HepG2 (cell line): ENCODE results near the gene ERMP1. TPM values are rescaled to one million over a fixed set of nuclear protein-coding genes. Genes with fewer than 3 reads are reported as not detected.

Experiments used
- ATAC-seq: fragments of 200-7000 bp; cut with Tn5 transposase; 3 replicates; pipeline ENCODE4 v1.9.1; 2020; ENCODE audit warnings: mild to moderate bottlenecking, moderate library complexity
- BruUV-seq: library from RNA; stranded (reverse); fragments of 400-500 nt; replicated peaks from 2 replicates; lab custom pipeline; 2021; lab: Mats Ljungman, UMichigan
- CTCF ChIA-PET: fragments of 300-600 bp; formaldehyde crosslinking; extraction: SDS; loops from one replicate; lab custom pipeline; 2021; ENCODE audit warnings: low total read pairs, inconsistent platforms, low intra/inter-chr PET ratio; lab: Yijun Ruan, JAX
- POLR2A ChIA-PET: fragments of 350-600 bp; sonication (Branson Sonifier 250); formaldehyde crosslinking; loops from one replicate; lab custom pipeline; 2020; ENCODE audit warnings: antibody characterized with exemption, inconsistent platforms; lab: Yijun Ruan, JAX
- DNase-seq: peaks from one replicate; pipeline ENCODE4 v3.0.0-alpha.2; 2015; ENCODE audit warnings: low spot score
- FAIRE-seq: peaks from 3 replicates; lab custom pipeline; 2011; peaks lifted over from hg19 to GRCh38; lab: Jason Lieb, UNC
- H2AFZ ChIP-seq: one replicate; pipeline ENCODE4 v1.6.1; 2011; ENCODE audit warnings: low read length, inconsistent platforms
- H3K27ac ChIP-seq: fragments of 300-600 bp; 3 replicates; pipeline ENCODE4 v1.8.0; 2011; ENCODE audit warnings: mixed run types, mild to moderate bottlenecking, mixed read lengths, low read length, inconsistent platforms; ENCODE audit not compliant: insufficient read depth; ENCODE audit errors: extremely low read length
- H3K27me3 ChIP-seq, 2 experiments: fragments of 200-600 bp in 1 of 2; 2 replicates in 1 of 2; 3 replicates in 1 of 2; pipeline versions ENCODE4 v1.6.0 to v1.8.0; 2011; ENCODE audit warnings: low read length in 2 of 2, mild to moderate bottlenecking in 2 of 2, moderate library complexity in 2 of 2, inconsistent platforms in 1 of 2; ENCODE audit not compliant: insufficient read depth in 2 of 2, control insufficient read depth in 1 of 2
- H3K36me3 ChIP-seq, 2 experiments: fragments of 200-600 bp in 1 of 2; replicated peaks in 1 of 2; 2 replicates in 1 of 2; 3 replicates in 1 of 2; pipeline versions ENCODE4 v1.5.1 to v1.8.0; 2011; ENCODE audit warnings: low read length in 2 of 2, inconsistent platforms in 1 of 2; ENCODE audit not compliant: insufficient read depth in 2 of 2, control insufficient read depth in 1 of 2
- H3K4me1 ChIP-seq: 2 replicates; pipeline ENCODE4 v1.5.1; 2012; ENCODE audit warnings: low read length, inconsistent platforms; ENCODE audit not compliant: insufficient read depth
- H3K4me2 ChIP-seq: 2 replicates; pipeline ENCODE4 v1.6.0; 2011; ENCODE audit warnings: low read depth, low read length, inconsistent platforms
- H3K4me3 ChIP-seq, 3 experiments: fragments of 200-600 bp in 1 of 3; sonication (generic), shearing (Covaris generic) in 1 of 3; replicated peaks in 1 of 3; 2 replicates each; pipeline ENCODE4 v1.5.1; 2011 to 2016; ENCODE audit warnings: low read length in 3 of 3, inconsistent platforms in 2 of 3, low read depth in 2 of 3, mild to moderate bottlenecking in 2 of 3, control low read depth in 1 of 3, mixed read lengths in 1 of 3; ENCODE audit not compliant: insufficient read depth in 1 of 3
- H3K79me2 ChIP-seq: one replicate; pipeline ENCODE4 v1.6.1; 2011; ENCODE audit warnings: low read length, inconsistent platforms; ENCODE audit not compliant: insufficient read depth
- H3K9ac ChIP-seq: 2 replicates; pipeline ENCODE4 v1.6.0; 2011; ENCODE audit warnings: mild to moderate bottlenecking, low read depth, low read length, inconsistent platforms; ENCODE audit not compliant: insufficient read depth
- H3K9me3 ChIP-seq: 2 replicates; pipeline ENCODE4 v1.5.1; 2012; ENCODE audit warnings: mild to moderate bottlenecking, low read length
- H4K20me1 ChIP-seq: 2 replicates; pipeline ENCODE4 v1.6.0; 2011; ENCODE audit warnings: inconsistent platforms, mild to moderate bottlenecking, low read length, moderate library complexity; ENCODE audit not compliant: insufficient read depth
- FOSL2 ChIP-seq: sonication (generic); formaldehyde crosslinking; IDR thresholded peaks from 2 replicates; pipeline ENCODE4 v1.4.0; 2020; ENCODE audit warnings: missing genetic modification reagents
- HNF4A ChIP-seq: sonication (generic); formaldehyde crosslinking; IDR thresholded peaks from 2 replicates; pipeline ENCODE4 v1.4.0; 2020; ENCODE audit warnings: missing genetic modification reagents
- MEF2D ChIP-seq: sonication (generic); formaldehyde crosslinking; IDR thresholded peaks from 2 replicates; pipeline ENCODE4 v1.5.1; 2020; ENCODE audit warnings: mild to moderate bottlenecking, missing genetic modification reagents
- NR2F6 ChIP-seq, 2 experiments: IDR thresholded peaks; 2 replicates each; pipeline ENCODE4 v1.6.1; 2016; ENCODE audit warnings: antibody characterized with exemption in 1 of 2, mild to moderate bottlenecking in 1 of 2
- RORA ChIP-seq: sonication (generic); formaldehyde crosslinking; IDR thresholded peaks from 2 replicates; pipeline ENCODE4 v1.5.0; 2020; ENCODE audit warnings: mild to moderate bottlenecking, missing genetic modification reagents, moderate library complexity
- SAP130 ChIP-seq: IDR thresholded peaks from 2 replicates; pipeline ENCODE4 v1.6.1; 2016; ENCODE audit warnings: low read depth
- TEAD2 ChIP-seq: sonication (generic); formaldehyde crosslinking; IDR thresholded peaks from 2 replicates; pipeline ENCODE4 v1.9.0; 2021; ENCODE audit warnings: missing genetic modification reagents
- ZFX ChIP-seq: sonication (generic); formaldehyde crosslinking; IDR thresholded peaks from 2 replicates; pipeline ENCODE4 v1.4.0; 2020; ENCODE audit warnings: mild to moderate bottlenecking, low read depth, missing genetic modification reagents, moderate library complexity
- ZNF264 ChIP-seq: sonication (generic); formaldehyde crosslinking; IDR thresholded peaks from 2 replicates; pipeline ENCODE4 v1.4.0; 2020; ENCODE audit warnings: missing genetic modification reagents
- ZNF781 ChIP-seq: sonication (generic); formaldehyde crosslinking; IDR thresholded peaks from 2 replicates; pipeline ENCODE4 v1.5.1; 2020; ENCODE audit warnings: borderline replicate concordance, mild to moderate bottlenecking, missing genetic modification reagents; ENCODE audit errors: not compliant biosample characterization
- ZNF792 ChIP-seq: IDR thresholded peaks from 2 replicates; pipeline ENCODE4 v1.6.1; 2016
- WGBS: methylation state at CpG from one replicate; pipeline ENCODE4 v1.1.6; 2017; ENCODE audit warnings: low lambda C conversion rate; 5-methylcytosine and 5-hydroxymethylcytosine counted together
- in situ Hi-C: cut with HindIII; loops from 2 replicates; pipeline ENCODE4 v1.10.0; 2017; ENCODE audit warnings: low pct_unique_long_range_greater_than_20kb; ENCODE audit not compliant: extremely low pct_ligation_motif_present
- intact Hi-C: fragments of 100-400 bp; cut with micrococcal nuclease; formaldehyde crosslinking; loops from one replicate; pipeline ENCODE4 v1.10.0; 2022; ENCODE audit not compliant: unreplicated experiment
- polyA plus RNA-seq, 8 experiments: library from polyadenylated mRNA; depleted of rRNA in 3 of 8; stranded (reverse) in 7 of 8; unstranded in 1 of 8; fragments of >200 nt; fragmentation: Illumina TruSeq in 4 of 8; extraction: Trizol in 4 of 8; gene quantifications; 2 replicates each; pipeline versions ENCODE4 v1.2.1 to v1.2.3, GENCODE V29; 2011 to 2016; ENCODE audit warnings: low read depth in 4 of 8, missing spikeins in 1 of 8, mixed read lengths in 1 of 8; ENCODE audit not compliant: insufficient read depth in 1 of 8
- total RNA-seq, 5 experiments: library from RNA; depleted of rRNA; stranded (reverse); fragments of >200 nt; fragmentation: Illumina TruSeq; extraction: Trizol; gene quantifications; 2 replicates each; pipeline ENCODE4 v1.2.3, GENCODE V29; 2016; ENCODE audit warnings: low read depth in 1 of 5
- TF ChIP-seq, protein P1 (sequence below): sonication (generic); formaldehyde crosslinking; IDR thresholded peaks from 2 replicates; pipeline ENCODE4 v1.4.0; 2020; ENCODE audit warnings: mild to moderate bottlenecking, low read depth, missing genetic modification reagents
- TF ChIP-seq, protein P2 (sequence below): sonication (generic); formaldehyde crosslinking; conservative IDR thresholded peaks from 2 replicates; pipeline ENCODE4 v1.4.0; 2020; ENCODE audit warnings: mild to moderate bottlenecking, missing genetic modification reagents, moderate library complexity
- TF ChIP-seq, protein P3 (sequence below): sonication (generic); formaldehyde crosslinking; IDR thresholded peaks from 2 replicates; pipeline ENCODE4 v1.8.1; 2023; ENCODE audit warnings: mild to moderate bottlenecking, inconsistent platforms, moderate library complexity, missing genetic modification reagents, borderline replicate concordance
- TF ChIP-seq, protein P4 (sequence below): IDR thresholded peaks from 2 replicates; pipeline ENCODE4 v1.6.1; 2016; ENCODE audit warnings: missing compliant biosample characterization, missing genetic modification reagents, borderline replicate concordance

ERMP1 gene
- total and polyA plus RNA-seq, 2 of the 13 experiments (the other 11 are each of a cell fraction or from before 2014, with no cell fraction given): 40.9 to 65.4 TPM

DNA sequence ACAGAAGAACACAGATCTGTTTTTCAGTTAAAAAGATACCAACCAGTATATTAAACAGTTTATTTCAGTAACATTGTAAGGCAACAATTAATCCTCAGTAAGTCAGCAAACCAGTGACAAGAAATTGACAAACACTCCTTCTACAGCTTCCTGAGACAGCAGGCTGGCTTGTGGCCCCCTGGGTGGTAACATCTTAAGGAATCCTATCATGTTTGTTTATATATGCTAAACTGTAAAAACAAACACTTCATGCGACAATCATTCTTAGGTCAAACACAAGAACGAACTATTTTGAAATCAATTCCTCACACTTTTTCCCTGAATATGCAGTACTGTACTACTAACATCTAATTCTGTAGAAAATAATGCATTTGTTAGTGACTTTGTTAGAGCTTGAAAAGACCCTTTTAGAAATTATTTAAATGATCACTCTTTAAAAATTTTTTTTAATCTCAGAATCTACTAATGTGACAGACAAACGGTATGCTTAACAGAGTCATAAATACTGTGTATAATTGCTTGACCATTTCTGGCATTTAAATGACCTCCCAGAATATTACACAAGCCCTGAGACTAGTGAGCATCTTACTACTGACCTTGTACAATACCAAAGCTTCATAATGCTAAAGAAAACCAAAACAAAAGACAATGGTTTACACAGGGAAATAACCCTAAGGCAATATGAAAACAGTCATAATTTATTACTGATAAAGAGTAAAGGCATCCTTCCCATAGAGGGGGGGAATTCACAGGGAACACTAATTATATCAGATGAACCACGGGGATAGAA lies 48.2 kb downstream of the ERMP1 start (continued):
- TF ChIP-seq ZFX (no peak), MEF2D (CRISPR knock-in tag) (no peak), ZNF792 (CRISPR knock-in tag) (no peak), TEAD2 (CRISPR knock-in tag) (no peak)

DNA sequence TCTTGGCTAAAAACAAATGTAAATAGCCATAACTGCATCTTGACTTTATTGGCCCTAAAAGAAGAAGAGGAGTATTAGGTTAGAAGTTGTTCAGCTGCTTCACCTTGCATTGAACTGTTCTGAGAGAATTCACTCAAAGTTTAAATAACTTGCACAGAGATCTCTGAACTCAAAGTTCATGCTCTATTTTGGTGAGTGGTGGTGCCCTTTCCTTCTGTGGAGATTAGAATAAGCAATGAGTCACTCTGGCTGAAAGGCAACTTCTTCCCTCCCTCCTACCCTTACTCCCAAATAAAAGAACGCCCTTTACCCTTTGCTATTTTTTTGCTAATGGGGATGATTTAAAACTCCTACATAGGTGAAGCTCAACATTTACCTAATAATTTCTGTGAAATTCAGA lies 48.9 kb downstream of the ERMP1 start:
- CTCF ChIA-PET: no interaction called here
- in situ Hi-C loops: no loop called here
- peak; percentile 43 for FAIRE-seq
- TF ChIP-seq, protein P1, sequence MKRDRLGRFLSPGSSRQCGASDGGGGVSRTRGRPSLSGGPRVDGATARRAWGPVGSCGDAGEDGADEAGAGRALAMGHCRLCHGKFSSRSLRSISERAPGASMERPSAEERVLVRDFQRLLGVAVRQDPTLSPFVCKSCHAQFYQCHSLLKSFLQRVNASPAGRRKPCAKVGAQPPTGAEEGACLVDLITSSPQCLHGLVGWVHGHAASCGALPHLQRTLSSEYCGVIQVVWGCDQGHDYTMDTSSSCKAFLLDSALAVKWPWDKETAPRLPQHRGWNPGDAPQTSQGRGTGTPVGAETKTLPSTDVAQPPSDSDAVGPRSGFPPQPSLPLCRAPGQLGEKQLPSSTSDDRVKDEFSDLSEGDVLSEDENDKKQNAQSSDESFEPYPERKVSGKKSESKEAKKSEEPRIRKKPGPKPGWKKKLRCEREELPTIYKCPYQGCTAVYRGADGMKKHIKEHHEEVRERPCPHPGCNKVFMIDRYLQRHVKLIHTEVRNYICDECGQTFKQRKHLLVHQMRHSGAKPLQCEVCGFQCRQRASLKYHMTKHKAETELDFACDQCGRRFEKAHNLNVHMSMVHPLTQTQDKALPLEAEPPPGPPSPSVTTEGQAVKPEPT (CRISPR knock-in tag): no peak
- TF ChIP-seq FOSL2 (CRISPR knock-in tag): peak; percentile 70
- TF ChIP-seq SAP130: peak; percentile 25; the same call in 1 of the 2 replicates
- TF ChIP-seq, protein P2, sequence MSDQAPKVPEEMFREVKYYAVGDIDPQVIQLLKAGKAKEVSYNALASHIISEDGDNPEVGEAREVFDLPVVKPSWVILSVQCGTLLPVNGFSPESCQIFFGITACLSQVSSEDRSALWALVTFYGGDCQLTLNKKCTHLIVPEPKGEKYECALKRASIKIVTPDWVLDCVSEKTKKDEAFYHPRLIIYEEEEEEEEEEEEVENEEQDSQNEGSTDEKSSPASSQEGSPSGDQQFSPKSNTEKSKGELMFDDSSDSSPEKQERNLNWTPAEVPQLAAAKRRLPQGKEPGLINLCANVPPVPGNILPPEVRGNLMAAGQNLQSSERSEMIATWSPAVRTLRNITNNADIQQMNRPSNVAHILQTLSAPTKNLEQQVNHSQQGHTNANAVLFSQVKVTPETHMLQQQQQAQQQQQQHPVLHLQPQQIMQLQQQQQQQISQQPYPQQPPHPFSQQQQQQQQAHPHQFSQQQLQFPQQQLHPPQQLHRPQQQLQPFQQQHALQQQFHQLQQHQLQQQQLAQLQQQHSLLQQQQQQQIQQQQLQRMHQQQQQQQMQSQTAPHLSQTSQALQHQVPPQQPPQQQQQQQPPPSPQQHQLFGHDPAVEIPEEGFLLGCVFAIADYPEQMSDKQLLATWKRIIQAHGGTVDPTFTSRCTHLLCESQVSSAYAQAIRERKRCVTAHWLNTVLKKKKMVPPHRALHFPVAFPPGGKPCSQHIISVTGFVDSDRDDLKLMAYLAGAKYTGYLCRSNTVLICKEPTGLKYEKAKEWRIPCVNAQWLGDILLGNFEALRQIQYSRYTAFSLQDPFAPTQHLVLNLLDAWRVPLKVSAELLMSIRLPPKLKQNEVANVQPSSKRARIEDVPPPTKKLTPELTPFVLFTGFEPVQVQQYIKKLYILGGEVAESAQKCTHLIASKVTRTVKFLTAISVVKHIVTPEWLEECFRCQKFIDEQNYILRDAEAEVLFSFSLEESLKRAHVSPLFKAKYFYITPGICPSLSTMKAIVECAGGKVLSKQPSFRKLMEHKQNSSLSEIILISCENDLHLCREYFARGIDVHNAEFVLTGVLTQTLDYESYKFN: peak; percentile 40; the same call in 1 of the 2 replicates
- TF ChIP-seq, protein P3, sequence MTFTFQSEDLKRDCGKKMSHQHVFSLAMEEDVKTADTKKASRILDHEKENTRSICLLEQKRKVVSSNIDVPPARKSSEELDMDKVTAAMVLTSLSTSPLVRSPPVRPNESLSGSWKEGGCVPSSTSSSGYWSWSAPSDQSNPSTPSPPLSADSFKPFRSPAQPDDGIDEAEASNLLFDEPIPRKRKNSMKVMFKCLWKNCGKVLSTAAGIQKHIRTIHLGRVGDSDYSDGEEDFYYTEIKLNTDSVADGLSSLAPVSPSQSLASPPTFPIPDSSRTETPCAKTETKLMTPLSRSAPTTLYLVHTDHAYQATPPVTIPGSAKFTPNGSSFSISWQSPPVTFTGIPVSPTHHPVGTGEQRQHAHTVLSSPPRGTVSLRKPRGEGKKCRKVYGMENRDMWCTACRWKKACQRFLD: no peak
- no peak for TF ChIP-seq ZNF781
- no peak for TF ChIP-seq RORA (CRISPR knock-in tag)
- peak; percentile 34; the same call in 1 of the 2 replicates for TF ChIP-seq HNF4A (CRISPR knock-in tag)
- TF ChIP-seq, protein P4, sequence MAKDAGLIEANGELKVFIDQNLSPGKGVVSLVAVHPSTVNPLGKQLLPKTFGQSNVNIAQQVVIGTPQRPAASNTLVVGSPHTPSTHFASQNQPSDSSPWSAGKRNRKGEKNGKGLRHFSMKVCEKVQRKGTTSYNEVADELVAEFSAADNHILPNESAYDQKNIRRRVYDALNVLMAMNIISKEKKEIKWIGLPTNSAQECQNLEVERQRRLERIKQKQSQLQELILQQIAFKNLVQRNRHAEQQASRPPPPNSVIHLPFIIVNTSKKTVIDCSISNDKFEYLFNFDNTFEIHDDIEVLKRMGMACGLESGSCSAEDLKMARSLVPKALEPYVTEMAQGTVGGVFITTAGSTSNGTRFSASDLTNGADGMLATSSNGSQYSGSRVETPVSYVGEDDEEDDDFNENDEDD (CRISPR knock-in tag): no peak
- TF ChIP-seq NR2F6 (IDR thresholded peaks at IDR 0.05): peak; percentile 25; the same call in 1 of the 2 replicates
- no peak for TF ChIP-seq NR2F6 (CRISPR knock-in tag; IDR thresholded peaks at IDR 0.05)
- no peak for TF ChIP-seq ZNF264 (CRISPR knock-in tag)

More for the DNA sequence above, 48.9 kb downstream of the ERMP1 start:
- H3K27me3 ChIP-seq: no peaks in the 10 kb centered on the region
- H3K9ac ChIP-seq: no peak overlapping the region
- H3K4me3 ChIP-seq: no peak overlapping the region
- H2AFZ ChIP-seq: no peak overlapping the region
- intact Hi-C loops: no loop called here
- H4K20me1 ChIP-seq: no peaks in the 10 kb centered on the region
- ATAC-seq (peak; percentile 49), DNase-seq (peak; percentile 41)
- BruUV-seq: no TSS peak
- WGBS: 56% methylated on average over 1 of the region's 1 CpG
- peaks cover 47% of the 10 kb centered on the region for H3K4me1 ChIP-seq
- peaks cover 4% of the 10 kb centered on the region for H3K9me3 ChIP-seq
- H3K79me2 ChIP-seq: peaks cover 6% of the 10 kb centered on the region
- H3K27ac ChIP-seq: peak overlapping the region; percentile 10
- no peak overlapping the region for H3K4me2 ChIP-seq
- POLR2A ChIA-PET: no interaction called here
- H3K36me3 ChIP-seq: peaks cover 10 to 56% of the 10 kb centered on the region in 2 experiments
